GM19467 (cell line): ENCODE results near the gene TICRR.

Experiments used
- ATAC-seq: cut with Tn5 transposase; IDR thresholded peaks from one replicate; pipeline ENCODE4 v1.9.1; 2021; ENCODE audit warnings: mild to moderate bottlenecking, moderate library complexity; ENCODE audit not compliant: unreplicated experiment

TICRR gene

DNA sequence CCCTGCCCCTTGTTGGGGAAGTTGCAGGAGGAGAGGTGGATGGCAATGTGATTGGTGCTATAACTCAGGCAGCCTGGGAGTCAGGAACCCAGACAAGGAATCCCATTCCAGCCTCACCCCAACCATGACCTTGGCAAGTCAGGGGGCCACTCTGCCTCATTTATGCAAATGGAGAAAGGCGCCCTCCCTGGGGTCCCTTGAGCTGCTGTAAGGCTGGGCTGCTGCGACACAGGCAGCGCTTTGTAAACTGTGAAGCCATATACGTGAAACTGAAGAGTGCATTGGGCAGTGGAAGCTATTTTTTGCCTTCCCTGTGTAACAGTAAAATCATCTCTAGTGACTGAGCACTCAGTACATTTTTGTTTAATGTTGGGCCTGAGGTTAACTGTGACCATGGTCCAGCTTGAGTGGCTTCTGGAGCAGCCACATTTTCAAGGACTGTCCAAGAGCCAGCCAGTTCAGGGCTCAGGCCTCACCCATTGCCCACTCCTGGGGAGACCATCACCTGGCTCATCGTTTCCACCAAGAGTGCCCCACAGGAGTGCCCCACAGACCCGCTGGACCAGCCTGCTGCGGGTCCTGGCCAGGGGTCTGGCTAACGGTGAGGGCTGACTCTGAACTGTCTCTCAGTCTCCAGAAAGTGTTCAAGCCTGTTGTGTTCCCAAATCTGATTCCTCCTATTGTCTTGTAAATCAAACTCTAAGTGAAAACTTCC is 52.1 kb downstream of the TICRR start:
- no peak for ATAC-seq

- no peak for ATAC-seq
Observed at GRCh38 chr15:89628301-89628700, 53.0 kb downstream of the TICRR start.

DNA sequence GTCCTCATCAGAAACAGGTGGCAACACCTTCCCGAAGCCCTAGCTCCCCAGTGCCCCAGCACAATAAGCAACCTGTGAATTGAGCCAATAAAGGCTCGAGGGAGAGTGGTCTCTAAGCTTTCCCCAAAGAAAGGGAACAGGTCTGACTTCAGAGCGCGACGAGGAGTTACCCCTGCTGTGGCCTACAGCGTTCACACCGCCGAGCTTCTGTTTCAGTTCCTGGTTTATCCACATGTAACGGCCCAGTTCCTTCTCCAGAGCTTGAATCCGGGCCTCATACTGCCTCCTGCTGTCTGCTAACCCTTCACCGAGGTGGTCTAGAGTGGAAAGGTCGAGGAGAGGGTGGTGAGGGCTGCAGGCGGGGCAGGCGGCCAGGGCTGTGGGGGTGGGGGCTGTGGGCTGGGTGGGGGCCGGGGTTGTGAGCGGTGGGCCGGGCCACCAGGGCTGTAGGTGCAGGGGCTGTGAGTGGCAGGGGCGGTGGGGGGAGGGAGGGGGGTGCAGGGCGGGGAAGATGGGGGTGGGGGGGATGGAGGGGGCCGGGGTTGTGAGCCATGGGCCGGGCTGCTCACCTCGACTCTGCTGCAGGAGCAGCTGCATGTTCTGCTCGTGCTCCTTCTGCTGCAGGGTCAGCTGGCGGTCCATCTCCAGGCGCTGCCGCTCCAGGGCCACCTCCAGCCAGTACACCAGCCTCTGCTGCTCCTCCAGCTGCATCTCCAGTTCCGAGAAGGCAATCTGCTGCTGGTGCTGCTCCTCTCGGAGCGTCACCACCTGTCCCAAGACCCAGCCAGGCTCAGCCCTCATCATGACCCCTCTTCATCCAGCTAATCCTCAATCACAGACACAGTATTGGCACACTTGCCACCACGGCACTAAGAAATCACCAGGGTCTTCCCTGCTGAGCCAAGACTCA is 53.8 kb downstream of the TICRR start:
- no peak for ATAC-seq

GRCh38 chr15:89629829-89630228 is 54.6 kb downstream of the TICRR start:
- no peak for ATAC-seq

GRCh38 chr15:89630260-89630659 is 55.0 kb downstream of the TICRR start:
- no peak for ATAC-seq

DNA sequence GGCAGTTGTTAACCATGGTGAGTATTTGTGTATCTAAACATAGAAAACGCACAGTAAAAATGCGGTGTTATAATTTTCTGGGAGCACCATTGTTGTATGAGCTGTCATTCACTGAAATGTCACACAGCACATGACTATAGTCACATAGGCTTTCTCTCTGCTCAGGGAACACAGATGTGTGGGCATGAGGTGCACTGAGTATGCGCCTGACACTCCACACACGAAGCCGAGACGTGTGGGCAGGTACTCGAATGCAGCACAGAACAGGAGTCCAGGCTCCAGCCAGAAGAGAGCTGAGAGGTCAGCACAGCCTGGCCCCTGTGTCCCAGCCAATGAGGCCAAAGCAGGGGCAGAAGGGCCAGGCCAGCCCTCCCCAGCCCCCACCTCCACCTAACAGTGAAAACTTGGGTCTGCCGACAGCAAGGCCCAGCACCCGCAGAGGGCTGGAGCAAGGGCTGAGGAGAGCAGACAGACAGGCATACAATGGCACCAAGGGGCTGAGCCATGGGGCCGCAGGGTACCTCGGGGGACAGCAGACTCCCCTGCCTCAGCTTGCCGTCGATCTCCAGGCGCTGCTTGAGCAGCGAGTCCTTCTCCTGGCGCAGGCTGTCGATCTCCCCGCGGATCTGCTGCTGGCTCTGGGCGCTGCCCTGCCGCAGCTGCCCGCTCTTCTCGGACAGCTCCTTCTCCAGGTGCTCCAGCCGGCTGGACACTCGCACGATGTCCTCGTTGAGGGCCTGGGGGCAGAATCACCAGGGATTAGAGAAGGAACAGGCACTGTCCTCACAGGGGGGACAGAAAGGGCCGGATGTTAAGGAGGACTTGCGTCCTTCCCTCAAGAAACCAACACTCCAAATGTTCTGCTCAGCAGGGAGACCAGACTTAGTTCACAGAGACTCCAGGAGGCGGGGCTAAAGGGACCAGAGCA is 56.0 kb downstream of the TICRR start:
- ATAC-seq, result no peak

- no peak for ATAC-seq
Observed at GRCh38 chr15:89631902-89632264, 56.6 kb downstream of the TICRR start.

GRCh38 chr15:89632563-89633430 is 57.5 kb downstream of the TICRR start:
- no peak for ATAC-seq

- no peak for ATAC-seq
Observed at GRCh38 chr15:89633585-89633984, 58.3 kb downstream of the TICRR start.

DNA sequence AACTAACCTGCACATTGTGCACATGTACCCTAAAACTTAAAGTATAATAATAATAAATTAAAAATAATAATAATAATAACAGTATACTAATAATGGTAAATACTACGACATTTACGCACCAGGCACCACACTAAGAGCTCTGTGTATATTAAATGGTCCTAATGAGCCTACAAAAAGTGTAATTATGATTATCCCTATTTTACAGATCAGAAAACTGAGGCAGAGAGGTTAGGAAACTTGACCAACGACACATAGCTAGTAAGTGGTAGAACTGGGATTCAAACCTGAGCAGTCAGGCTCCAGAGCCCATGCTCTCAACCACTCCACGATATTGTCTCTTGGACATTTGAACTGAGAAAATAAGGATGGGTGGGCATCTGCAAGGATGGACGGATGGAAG is 65.0 kb downstream of the TICRR start:
- no peak for ATAC-seq

- no peak for ATAC-seq
Observed at GRCh38 chr15:89641053-89641452, 65.8 kb downstream of the TICRR start.

- no peak for ATAC-seq
Observed at GRCh38 chr15:89642106-89642505, 66.8 kb downstream of the TICRR start.

DNA sequence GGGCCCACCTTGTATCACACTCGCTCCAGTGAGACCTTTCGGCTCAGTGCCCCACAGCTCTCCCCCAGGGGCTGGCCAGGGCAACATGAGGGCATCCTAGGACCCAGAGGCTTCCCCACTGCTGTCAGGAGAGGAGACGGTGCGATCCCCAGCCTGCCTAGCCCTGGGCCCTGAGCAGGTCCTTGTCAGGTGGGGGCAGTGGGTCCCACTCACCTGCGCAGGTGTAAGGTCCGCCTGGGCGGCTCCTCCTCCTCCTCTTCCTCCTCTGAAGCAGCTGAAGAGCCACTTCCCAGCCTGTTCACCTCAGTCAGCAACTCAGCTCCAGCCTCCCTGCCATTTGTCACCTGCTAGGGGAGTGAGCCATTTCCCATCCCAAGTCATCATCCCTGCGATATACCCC is 70.4 kb downstream of the TICRR start:
- no peak for ATAC-seq

DNA sequence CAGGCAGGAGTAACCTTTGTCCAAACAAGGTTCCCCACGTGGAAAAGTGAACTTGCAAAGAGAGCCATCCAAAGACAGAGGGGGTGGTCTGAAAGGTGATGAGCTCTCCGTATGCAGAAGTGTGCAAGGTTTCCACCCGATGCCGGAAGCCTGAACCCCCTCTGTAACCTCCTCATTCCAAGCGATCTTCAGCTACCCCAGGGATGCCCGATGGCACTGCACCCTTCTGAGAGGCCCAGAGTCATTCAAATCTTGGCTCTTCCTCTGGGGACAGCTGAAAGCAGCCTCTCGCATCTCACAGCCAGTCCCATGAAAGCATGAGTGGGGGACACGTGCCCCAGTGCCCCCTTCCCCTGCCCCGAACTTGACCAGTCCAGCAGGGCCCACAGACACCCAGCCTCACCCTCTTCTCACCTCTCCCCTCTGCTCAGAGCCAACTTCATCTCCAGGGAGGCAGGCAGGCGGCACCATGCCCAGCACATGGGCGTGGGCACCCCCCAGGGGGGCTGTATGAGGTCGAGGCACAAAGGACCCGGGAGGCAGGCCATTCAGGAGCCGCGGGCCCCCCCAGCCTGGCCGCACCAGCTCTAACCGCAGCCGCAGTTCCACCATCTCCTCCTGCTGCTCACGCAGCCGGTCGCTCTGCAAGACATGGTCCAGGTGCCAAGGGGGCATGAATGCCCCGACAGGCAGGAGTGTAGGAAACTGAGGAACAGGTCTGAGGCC is 71.3 kb downstream of the TICRR start:
- no peak for ATAC-seq

DNA sequence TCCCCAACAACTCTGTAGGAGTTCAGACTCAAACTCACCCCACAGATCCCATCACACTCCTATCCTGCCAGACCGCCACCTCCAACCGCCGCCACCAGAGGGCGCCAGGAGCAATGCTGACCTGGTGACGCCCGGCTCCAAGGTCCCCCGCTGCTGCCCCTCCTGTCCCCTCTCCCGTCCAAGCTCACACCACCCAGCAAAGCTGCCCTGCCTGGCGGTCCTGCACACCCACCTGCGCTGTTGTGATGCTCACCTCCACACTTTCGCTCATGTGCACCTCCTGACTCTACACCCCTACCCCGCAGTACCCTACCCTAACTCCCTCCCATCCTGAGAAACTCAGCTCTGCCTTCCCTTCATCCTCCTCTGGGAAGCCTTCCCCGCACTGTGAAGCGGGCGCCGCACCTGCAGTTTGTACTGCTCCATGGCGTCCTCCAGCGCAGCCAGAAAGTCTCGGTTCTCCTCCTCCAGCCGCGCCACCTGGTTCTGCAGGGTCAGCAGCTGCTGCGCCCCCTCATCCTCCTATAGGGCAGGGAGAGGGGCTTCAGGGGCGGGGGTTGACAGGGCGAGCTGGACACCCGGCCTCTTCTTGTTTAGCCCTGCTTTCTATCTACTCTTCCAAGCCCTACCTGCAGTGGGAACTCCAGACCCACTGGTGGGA is 72.1 kb downstream of the TICRR start:
- no peak for ATAC-seq

DNA sequence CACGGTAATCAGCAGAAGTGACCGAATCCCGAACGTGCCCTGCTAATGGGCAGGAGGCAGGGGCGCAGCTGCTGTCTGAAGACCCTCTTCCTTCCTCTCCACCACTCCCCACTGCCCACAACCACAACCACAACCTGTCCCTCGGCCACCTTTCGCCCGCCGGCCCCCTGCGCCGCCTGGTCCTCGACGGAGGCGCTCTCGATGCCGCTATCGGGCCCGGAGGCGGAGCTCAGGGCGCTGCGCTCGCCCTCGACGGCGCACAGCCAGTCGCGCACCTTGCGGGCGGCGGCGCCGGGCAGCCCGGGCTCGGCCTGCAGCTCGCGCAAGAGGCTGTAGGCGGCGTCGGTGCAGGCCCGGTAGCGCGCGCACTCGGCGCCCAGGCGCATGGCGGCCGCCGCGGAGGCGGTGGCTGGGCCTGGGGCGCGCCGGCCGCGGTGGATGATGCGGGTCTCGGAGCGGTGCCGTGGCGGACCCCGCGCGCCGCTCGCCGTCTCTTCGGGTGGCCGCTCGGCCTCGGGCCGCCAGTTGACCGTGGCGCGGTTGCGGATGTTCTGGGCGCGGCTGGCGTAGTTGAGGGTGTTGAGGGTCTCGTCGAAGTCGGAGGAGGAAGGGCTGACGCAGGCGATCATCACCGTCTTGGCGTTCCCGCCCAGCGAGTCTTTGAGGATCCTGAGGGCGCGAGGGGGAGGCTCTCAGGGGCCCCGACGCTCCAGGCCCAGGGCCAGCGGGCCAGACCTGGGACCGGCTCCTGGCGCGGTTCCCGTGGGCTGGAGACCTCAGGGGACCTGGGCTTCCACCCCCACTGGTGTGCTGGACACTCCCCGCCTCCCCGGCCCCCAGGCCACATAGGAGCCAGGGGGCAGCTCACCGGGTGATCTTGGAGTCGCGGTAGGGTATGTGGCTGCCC is 73.1 kb downstream of the TICRR start:
- no peak for ATAC-seq

GRCh38 chr15:89649013-89649625 is 73.8 kb downstream of the TICRR start:
- no peak for ATAC-seq

GRCh38 chr15:89649716-89650115 is 74.4 kb downstream of the TICRR start:
- no peak for ATAC-seq
